GM19467 (cell line): ENCODE measurements around the gene CHTF8.
"Not testable (repeated sequence)": the region's sequence is repeated elsewhere in the genome, so short reads cannot be mapped to it uniquely, and the experiment has no call there.

Source experiments
- ATAC-seq: cut with Tn5 transposase; IDR thresholded peaks from one replicate; pipeline ENCODE4 v1.9.1; 2021; ENCODE audit warnings: mild to moderate bottlenecking, moderate library complexity; ENCODE audit not compliant: unreplicated experiment

The CHTF8 gene

DNA sequence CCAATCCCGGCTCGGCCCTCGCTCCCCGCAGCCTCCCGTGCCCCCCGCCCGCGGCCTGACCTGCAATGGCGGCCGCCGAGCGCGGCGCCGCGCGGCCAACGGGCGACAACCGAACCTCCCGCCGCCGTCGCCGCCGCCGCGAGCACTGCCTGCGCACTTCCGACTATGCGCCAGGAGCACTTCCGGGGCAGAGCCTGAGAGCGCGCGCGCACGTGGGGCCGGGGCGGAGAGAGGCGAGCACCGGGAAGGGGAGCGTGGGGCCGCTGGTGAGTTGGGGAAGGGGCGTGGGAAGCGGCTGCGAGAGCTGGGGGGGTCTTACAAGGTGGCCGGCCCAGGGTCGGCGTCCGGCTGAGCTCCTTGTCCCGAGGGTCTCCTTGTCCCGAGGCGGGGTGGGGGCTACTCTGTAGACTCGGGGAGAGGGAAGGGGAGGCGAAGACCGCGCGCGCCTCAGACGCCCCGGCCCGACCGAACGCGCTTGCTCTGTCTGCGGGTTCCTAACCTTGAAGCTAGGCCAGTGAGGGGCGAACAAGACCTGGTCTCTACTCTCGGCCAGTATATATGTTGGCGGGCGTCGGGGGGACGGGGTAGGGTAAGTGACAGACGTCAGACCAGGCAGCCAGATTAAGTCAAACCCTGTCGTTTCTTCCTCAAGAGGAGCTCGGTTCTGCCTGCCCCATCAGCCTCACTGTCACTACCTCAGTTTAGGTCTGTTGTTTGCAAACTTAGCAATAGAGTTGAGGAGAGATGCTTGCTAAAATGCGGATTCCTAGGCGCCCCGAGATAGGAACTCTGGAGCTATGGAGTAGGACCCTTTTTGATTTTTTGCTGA lies at the start of gene CHTF8, which contains the start of gene UTP4:
TSS of gene CHTF8 (minus strand) at position 165 of the 829 bp plus-strand sequence. CDS start 11,130 bp downstream, outside the sequence.
TSS of gene UTP4 (plus strand) at position 226 of the 829 bp plus-strand sequence. CDS start 811 bp downstream, outside the sequence.
- peak; percentile 83 for ATAC-seq

GRCh38 chr16:69180011-69180338 lies 47.6 kb upstream of the CHTF8 start:
- ATAC-seq, result no peak

DNA sequence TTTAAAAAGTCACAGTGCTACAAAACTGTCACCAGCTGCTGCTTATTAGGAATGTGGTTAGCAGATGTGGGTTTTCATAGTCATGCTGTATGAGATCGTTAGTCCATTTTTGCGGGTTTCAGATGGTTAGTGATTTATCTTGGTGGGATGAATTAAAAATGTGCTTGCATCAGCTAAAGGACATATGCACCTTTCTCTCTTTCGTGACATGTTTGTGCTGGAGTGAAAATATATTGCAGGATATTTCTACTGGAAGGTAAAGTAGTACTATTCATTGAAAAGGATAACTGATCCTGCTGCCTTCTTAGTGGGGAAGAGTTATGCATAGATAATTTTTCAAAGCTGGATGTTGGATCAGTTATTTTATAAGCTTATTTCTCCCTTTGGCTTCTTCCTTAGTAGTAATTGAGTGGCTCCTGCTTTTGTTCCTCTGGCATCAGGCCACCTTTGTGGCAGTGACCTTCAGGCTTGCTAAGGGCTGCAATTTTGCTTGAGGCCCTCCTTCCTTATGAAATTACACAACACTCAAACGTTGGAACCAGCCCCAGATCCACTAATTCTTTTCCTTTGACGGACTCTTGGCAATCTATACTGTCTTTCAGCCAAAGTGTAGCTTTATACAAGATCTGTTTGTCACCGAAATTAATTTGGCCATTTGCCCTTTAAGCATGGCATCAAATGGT lies 47.1 kb upstream of the CHTF8 start:
- no peak for ATAC-seq

- ATAC-seq, result no peak
Observed at GRCh38 chr16:69176033-69176800, 43.8 kb upstream of the CHTF8 start.

DNA sequence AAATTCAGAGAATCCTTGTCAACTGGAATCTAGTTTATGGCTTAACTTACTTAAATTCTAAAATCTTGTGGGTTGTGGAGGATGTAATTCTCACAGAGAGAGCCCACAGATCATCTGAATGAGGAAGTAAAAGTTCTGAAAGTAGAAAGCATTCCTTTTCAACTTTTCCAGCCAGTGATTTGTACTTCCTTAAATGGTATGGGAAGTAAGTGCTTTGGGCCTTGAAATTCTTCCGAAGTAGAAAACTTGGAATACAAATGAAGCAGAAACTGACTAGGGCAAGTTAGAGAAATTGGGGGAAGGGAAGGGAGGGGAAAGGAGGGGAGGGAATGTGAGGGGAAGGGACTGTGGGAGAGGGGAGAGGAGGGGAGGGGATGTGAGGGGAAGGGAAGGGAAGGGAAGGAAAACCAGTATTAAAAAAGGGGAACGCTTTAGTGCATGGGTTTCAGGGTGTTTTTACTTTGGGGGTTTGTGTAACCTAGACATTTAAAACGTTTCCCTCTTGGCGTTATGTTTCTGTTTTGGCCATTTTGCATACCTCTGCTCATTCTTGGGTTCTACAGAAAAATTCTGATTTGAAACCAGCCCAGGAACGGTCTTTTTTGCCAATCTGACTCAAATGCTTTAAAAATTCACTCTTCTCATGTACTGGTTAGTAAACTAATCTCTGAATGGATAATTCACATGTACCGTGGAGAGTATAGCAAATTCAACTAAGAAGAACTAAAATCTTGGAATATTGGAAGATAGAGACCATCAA lies 39.1 kb upstream of the CHTF8 start:
- ATAC-seq, result no peak

GRCh38 chr16:69169607-69170352 lies 37.4 kb upstream of the CHTF8 start:
- no peak for ATAC-seq

GRCh38 chr16:69169051-69169450 lies 36.7 kb upstream of the CHTF8 start:
- no peak for ATAC-seq

GRCh38 chr16:69166946-69167930 lies 34.9 kb upstream of the CHTF8 start:
- no peak for ATAC-seq

DNA sequence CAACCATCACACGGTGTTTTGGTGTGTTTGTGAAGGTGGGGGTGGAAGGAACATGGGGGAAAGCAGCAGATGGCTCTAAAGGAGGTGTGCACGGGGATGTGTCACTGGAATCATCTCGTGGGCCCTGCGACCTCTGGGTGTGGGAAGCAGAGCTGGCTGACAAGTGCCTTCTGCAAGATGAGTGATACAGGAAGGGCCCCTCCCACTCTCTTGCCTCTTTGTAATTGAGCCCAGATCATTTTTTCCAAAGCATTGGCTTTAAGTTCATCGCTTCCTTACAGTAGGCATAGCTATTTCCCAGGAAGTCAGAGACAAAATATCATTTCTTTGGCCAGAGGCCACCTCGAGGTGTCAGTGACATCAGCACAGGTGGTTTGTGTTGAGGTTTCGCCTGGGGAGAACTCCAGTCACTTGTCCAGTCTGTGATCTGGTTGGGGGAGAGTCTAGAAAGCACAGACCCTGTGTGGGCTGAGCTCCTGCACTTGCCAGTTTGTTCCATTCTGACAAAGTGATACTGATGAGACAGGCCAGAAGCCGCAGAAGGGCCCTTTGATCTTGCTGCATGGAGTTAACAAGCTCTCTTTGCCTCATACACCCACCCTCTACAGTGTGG lies 33.9 kb upstream of the CHTF8 start:
- no peak for ATAC-seq

DNA sequence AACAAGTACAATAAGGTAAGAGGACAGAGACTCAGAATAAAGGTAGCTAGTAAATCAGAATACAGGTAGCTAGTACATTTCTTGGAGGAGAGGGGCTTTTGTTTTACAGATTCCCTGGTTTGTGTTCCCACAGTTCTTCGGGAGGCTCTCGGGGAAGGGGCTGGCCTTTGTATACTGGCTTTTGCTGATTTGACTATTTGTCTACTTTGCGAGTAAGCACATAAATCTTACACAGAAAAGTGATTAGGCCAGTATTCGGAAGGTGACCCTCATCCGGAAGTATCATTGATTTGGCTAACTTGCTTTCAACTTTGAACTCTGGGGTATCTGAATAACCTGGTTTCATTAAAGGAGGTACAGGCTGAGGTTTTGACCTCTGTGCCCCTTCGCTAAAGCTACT lies 33.2 kb upstream of the CHTF8 start:
- no peak for ATAC-seq

DNA sequence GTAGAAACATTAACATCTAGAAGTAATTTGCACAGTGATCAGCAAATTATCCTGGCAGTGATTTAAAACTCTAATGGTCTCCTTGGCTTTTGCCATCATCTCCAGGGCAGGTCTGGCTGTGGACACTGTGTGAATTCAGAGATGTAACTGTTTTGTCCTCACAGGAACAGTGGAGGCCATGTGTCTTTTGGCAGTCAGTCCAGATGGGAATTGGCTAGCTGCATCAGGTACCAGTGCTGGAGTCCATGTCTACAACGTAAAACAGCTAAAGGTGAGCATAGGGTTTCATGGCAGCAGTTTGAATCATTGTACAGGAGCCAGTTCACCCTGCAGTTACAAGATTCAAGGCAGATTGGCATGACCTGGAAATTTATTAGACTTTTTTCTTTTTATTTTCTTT lies 27.8 kb upstream of the CHTF8 start:
- no peak for ATAC-seq

DNA sequence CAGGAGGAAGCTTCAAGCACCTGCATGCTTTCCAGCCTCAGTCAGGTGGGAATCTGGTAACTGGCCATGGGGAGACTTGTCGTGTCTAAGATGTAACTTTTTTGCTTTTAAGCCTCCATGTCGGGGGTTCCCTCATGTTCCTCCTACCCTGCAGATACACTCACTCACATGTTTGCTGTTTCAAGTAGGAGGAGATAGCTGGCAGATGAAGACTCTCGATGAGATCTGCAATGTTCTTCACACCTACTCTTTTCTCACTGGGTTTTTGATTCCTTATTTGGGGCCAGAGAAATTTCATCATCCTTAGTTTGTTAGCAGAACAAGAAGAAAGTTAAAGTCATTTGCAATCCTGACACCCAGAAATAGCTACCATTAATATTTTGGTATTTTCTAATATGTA lies 24.8 kb upstream of the CHTF8 start:
- no peak for ATAC-seq

DNA sequence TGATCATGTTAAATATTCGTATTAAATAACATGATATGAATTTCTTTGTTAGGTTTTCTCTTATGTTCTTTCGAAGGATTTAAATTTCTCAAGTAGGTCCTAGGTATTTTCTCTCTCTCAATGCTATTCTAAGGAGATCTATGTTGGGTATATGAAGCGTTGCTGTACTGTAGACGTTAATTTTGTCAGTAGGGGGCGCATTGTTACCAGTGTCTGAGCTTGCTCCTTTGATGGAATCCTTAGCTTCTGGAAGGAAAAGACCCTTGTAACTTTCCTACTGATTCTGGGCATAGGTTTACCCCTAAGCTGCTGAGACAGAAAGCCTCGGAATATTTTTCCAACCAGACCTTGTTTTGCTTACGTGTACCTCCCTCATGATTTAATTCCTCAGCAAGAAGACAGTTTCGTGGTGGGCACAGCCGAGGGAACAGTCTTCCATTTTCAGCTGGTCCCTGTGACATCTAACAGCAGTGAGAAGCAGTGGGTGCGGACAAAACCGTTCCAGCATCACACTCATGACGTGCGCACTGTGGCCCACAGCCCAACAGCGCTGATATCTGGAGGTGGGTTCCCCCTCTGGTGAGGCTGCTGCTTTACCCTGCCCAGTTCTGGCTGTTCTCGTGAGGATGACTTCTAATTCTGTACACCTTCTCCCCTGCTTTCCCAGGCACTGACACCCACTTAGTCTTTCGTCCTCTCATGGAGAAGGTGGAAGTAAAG lies 17.9 kb upstream of the CHTF8 start:
- no peak for ATAC-seq

DNA sequence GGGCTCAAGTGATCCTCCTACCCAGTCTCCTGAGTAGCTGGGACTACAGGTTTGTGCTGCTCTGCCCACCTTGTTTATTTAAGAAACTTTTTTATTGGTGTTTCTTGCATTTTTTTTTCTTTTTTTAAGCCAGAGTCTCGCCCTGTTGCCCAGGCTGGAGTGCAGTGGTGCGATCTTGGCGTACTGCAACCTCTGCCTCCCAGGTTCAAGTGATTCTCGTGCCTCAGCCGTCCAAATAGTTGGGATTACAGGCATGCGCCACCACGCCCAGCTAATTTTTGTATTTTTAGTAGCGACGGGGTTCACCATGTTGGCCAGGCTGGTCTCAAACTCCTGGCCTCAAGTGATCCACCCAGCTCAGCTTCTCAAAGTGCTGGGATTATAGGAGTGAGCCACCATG lies 17.2 kb upstream of the CHTF8 start:
- not testable (repeated sequence) for ATAC-seq

- no peak for ATAC-seq
Observed at GRCh38 chr16:69145658-69146057, 13.3 kb upstream of the CHTF8 start.

DNA sequence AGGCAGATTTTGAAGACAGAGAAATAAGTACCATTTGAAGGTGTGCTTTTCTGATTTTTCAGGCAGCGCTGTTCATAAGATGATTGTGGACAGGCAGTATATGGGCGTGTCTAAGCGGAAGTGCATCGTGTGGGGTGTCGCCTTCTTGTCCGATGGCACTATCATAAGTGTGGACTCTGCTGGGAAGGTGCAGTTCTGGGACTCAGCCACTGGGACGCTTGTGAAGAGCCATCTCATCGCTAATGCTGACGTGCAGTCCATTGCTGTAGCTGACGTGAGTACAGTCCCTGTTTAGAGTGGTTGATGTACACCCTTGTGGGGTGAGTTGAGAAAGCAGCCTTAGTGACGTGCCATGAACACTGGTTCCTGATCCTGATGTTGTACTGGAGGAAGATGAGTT lies 10.7 kb upstream of the CHTF8 start:
- ATAC-seq, result no peak

- ATAC-seq, result no peak
Observed at GRCh38 chr16:69141936-69142335, 9.5 kb upstream of the CHTF8 start.

GRCh38 chr16:69141014-69141413 lies 8.6 kb upstream of the CHTF8 start:
- ATAC-seq, result no peak
